Suprapubic skin (tissue), 3 donors: ENCODE measurements around the gene LYPD6B.

ENCODE experiments used
- CTCF ChIP-seq, 2 donors: fragments of 200-600 bp in 1 of 2; fragments of 450-650 bp in 1 of 2; sonication (generic) in 1 of 2; IDR thresholded peaks; one replicate each; pipeline ENCODE4 v1.5.1; 2016 to 2019; ENCODE audit warnings: antibody characterized with exemption in 2 of 2, mild to moderate bottlenecking in 1 of 2, moderate library complexity in 1 of 2
- EP300 ChIP-seq: sonication (generic); formaldehyde crosslinking; IDR thresholded peaks from one replicate; pipeline ENCODE4 v1.6.1; 2017; ENCODE audit warnings: antibody characterized with exemption
- POLR2A ChIP-seq, 2 donors: fragments of 450-650 bp; IDR thresholded peaks; one replicate each; pipeline ENCODE4 v1.6.1; 2017; ENCODE audit warnings: antibody characterized with exemption in 2 of 2, mild to moderate bottlenecking in 2 of 2, moderate library complexity in 2 of 2

- TF ChIP-seq CTCF (IDR thresholded peaks at IDR 0.05) (no peak), EP300 (no peak), POLR2A (IDR thresholded peaks at IDR 0.05) (no peak)
These were observed 55.1 kb downstream of the LYPD6B start for GRCh38 chr2:149093579-149093978.
